Measurements from ENCODE around the gene AUNIP.

GRCh38 chr1:25877155-25877554 is 17.9 kb upstream of the AUNIP start:
- TF ChIP-seq CTCF (IDR thresholded peaks at IDR 0.05; ENCODE audit: control extremely low read depth in 1 of 3, insufficient read depth in 1 of 3, low read depth in 1 of 3, low read length in 3 of 3) (no peak), KDM5A (IDR thresholded peaks at IDR 0.05; ENCODE audit: low read length) (no peak), HDAC6 (IDR thresholded peaks at IDR 0.05; ENCODE audit: low read depth, low read length) (no peak), CEBPB (IDR thresholded peaks at IDR 0.05; ENCODE audit: low read depth, low read length) (no peak), POLR2A (IDR thresholded peaks at IDR 0.05; ENCODE audit: control extremely low read depth in 1 of 2, low read depth in 2 of 2, low read length in 2 of 2) (no peak)

Measured in H1 (cell line).